Stimulated activated CD4-positive, alpha-beta T cell treated with anti-CD3 and anti-CD28 coated beads, Interleukin-1b, Interleukin-23, amount 100 ng/mL, for 24 hours (primary cell): ENCODE data around the gene VEZF1.
"Not testable (repeated sequence)": the region's sequence is repeated elsewhere in the genome, so short reads cannot be mapped to it uniquely, and the experiment has no call there.

Source experiments
- DNase-seq, 4 experiments: peaks; one replicate each; pipeline ENCODE4 v3.0.0-alpha.2; 2020; ENCODE audit warnings: low read depth in 4 of 4, low spot score in 1 of 4

VEZF1 gene

DNA sequence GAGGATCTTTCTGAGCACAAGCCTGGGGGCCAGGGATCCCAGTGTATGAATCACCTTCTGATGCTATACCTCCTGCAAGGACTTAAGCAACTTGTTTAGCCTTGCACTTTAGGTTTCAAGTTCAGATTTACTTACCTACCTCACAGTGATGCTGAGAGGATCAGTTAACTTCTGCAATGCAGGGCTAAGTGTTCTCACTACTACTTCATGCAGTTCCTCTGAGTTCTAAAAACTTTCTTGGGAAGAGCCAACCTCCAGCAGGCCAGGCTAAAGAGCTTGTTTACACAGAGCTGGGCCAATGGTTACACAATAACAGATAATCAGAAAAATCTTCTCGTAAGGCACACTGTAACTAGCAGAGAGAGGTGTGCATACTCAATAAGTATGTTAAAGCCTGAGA, 13.0 kb downstream of the VEZF1 start:
- DNase-seq: no peak

DNA sequence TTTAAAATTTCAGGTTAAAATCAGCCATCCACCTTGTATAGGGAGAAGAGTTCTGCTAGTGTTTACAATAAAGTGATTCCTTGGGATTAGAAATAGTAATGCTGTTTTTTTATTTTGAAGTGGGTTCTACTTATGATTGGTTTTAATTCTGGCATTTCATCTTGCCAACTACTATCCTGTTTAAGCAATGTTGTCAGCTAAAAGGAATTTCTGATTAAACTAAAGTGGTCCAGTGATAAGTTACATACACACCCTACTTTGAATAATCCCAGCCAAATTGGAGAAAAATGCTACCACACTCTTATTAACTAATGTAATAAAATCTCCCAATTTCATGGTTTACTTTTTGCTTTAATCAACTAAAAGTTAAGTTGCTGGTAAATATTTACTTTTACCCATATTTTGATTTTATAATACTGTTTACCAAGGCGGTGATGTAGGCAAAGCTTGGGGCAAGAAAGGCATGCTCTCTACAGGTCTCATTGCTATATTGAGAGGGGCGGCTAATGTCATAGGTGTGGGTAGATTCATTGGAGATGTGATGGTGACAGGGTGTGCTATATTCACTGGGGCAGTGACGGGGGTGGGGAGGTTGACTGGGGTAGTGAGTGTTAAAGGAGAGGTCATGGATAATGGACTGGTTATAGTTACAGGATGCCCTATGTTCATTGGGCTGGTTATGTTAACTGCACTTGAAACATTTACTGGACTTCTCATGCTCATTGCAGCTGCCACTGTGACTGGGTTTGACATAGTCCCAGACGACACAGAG, 13.8 kb downstream of the VEZF1 start:
- DNase-seq: not testable (repeated sequence)

DNA sequence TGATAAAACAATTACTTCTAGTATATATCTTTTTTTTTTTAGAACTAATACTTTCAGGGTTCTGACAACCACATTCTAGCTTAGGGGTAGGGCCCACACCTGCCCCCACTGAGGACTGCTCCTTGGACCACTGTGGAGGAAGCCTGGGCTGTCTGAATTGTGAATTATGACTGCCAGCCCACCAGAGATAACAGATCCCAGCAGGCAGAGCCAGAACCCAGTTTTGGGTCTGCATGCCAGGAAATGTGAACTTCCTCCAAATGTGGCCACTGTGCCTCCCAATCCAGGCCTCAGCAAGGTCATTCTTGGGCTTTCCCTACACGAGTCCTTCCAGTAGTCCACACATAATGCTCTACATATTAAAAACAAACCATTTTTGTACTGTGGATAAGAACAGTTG, 15.9 kb downstream of the VEZF1 start:
- no peak for DNase-seq

DNA sequence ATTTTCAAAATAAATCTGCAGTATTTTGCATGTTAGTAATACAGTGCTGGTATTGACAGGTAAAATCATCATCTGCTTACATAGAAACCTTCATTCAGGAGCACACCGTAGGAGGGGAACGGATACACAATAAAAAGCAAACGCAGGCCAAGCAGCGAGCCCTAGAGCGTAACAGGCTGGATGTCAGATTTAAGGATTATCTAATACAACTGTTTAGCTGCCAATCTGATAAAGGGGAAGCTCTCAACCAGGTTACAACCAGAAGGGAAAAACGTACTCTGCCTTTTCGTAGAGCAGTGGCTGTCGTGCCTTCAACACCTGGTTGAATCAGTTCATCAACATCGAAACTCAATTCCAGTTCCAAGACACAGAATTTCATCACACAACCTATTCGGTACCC, 16.5 kb downstream of the VEZF1 start:
- no peak for DNase-seq

DNA sequence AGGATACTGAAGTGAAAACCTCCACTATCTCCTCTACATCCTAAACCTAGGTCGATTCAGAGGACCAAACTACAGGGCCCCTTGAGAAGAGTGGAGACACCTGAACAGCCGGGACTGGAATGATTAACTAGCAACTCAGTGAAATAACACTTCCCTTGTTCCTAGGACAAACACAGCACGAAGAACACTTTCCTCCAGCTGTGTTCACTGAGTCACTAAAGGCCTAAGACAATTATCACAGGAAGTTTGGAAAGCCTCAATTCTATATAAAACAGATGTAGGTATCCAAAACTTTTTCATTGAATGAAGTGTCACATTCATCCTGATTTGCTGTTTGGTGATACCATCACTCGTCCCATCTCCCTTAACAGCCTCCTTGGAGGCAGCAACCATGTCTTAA, 17.3 kb downstream of the VEZF1 start:
- no peak for DNase-seq

DNA sequence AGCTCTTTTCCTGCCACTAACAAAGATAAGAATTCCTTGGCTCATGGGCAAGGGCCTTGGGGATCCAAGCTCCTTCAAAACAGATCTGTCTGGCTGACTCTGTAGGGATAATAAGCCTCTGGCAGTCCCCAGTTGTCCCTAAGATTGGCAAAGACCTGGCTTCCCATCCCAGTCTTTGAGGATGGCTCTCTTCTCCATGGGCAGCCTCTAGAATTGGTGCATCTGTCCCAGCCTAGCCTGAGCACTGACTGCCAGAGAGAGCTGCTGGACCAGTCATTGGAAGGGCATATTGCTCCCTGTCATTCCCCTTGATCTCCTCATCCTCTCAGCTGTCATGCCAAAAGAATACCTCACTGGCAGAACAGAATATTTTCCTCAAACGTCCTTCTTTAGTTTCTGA, 19.6 kb downstream of the VEZF1 start:
- DNase-seq: no peak

DNA sequence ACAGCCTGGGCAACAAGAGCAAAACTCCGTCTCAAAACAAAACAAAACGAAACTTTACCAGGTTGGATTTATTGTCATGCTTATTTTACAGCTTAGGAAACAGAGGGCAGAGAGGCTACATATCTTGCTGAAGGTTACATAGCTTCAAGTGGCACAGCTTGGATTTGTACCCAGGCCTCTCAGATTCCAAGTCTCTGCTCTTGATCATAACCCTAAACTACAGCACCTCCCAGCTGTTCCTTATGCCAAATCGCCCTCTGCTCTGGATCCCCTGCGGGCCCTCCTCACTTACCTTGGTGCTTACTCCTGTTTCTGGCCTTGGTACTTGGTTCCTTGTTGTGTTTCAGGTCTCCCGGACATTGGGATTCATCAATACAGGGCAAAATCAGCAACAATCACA, 21.2 kb downstream of the VEZF1 start:
- no peak for DNase-seq

DNA sequence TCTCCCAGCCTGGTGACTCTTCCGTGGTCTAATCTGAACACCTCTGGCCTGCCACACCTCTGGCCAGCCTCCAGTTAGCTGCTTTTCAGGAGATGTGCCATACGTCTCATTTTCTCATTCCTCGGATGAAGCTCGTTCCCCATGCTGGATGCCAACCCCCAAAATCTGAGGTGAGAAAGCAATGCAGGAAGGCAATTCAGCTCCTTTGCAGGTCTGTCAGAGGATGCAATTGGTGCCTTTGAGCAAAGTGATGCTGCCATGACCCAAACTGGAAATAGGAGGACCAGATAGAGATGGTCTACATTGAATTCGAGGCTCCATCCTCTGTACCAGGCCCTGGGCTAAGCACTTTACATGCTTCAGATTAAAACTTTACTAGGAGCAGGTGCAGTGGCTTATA, 21.8 kb downstream of the VEZF1 start:
- no peak for DNase-seq

DNA sequence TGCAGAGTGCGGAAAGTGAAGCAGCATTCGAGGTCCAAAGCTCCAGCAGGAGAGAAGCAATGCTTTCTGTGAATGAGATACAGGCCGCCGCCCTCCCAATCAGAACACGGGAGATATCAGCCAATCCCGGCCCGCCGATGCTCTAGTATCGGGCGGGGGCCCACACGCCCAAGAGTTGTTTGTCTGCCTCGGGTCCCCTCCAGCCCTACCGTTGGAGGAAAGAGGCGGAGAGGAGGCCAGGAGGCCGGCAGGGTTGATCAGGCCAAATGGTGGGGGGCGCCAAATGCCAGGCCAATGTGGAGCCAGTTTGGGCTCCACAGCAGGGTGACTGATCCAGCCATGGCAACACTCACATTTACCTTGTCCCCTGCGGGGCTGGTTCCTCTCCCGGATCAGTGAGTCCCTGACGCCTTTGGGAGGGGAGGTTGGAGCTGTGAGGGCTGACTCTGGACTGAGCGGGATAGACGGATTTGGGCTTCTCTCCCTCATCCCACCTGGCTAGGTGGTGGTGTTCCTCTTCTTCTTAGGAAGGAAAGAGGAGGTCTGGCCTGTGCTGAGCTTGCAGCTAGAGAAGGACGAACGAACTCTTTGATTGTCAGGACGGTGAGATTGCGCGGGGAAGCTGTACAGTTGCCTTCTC, 22.4 kb downstream of the VEZF1 start:
- DNase-seq: no peak

DNA sequence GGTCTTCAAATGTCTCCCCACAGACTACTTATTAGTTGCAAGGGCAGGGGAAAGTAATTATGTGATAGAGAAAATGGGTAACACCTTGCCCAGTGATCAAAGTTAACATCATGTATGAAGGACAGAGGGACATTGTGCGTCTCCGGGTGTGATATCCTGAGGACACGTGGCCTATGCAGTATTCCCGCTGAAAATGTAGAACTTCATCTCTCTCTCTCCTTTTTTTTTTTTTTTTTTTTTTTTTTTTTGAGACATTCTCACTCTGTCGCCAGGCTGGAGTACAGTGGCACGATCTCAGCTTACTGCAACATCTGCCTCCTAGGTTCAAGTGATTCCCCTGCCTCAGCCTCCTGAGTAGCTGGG, 24.9 kb downstream of the VEZF1 start:
- no peak for DNase-seq

DNA sequence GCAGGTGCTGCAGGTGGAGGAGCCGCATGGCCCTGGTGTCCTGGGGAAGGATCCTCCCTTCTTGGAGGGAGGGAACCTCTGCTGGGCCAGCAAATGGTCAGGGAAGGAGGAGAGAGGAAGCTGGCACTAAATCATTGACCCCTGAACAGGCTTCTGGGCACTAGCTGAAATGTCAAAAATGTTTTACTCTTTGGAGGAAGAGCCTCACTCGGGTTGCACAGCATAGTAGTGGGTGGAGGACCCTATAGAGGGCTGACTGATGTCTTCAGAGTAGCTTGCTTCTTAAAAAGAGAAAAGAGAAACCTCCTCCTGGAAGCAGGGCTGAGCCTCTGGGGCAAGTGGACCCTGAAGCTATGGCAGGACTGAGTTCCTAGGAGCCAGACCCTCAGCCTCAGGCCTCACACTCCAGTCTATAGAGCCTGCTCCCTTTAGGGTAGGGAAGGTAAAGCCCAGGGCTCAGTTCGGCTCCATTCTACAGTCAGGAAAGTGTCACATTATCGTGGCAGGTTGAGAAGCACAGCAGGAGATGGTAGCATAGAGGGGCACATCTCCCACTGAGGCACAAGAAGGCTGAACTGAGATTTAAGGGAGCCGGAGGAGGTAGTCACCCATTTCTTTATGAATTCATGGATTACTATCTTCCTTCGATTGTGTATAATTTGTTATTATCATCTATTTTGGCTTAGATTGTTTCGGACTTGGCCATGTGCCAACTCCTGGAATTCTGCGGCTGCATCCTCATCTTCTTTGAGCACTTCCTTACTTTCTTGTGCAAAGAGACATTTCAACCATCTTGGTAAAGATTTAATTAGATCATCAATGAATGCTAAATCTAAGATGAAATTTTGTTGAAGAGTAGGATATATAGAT, 25.5 kb downstream of the VEZF1 start:
- no peak for DNase-seq

DNA sequence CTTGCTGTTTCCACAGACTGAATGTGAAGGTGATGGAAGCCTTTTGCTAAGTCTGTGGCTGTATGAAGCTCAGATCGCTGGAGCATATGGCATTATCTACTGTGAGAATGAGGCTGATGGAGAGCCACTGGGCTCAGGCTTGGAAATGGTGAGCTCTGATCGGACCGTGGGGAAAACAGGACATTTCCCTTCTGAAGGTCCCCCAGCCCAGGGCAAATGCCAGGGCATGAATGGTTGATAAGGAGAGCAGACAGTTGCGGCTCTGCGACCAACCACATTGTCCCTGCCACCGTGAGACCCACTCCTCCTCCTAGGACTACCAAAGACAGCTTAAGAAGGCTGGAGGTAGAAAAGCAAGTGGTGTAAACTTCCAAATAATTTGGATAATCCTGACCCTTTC, 28.1 kb downstream of the VEZF1 start:
- DNase-seq: no peak

DNA sequence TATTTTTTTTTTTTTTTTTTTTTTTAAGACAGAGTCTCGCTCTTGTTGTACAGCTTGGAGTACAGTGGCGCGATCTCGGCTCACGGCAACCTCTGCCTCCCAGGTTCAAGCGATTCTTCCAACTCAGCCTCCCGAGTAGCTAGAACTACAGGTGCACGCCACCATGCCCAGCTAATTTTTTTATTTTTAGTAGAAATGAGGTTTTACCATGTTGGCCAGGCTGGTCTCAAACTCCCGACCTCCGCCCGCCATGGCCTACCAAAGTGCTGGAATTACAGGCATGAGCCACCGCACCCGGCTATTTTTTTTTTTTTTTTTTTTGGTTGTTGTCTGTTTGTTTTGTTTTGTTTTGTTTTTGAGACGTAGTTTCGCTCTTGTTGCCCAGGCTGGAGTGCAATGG, 29.7 kb downstream of the VEZF1 start:
- DNase-seq: not testable (repeated sequence)

DNA sequence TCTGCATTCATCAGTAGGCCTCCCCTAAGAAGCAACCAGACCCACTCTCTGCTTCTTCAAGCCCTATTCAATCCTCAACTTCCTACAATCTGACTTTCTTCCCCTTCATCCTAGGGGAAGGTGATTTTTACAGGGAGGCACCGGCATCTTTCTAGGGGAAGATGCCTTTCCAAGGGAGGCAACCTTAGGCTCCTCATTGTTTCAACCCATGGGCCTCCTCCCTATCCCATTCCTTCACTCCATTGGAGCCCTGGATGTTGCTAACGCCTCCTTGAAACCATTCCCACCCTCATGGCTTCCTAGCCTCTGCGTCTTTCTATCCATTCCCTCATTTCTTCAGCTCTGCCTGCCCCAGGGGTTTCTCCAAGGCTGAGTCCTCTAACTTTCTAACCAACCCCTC, 30.2 kb downstream of the VEZF1 start:
- DNase-seq: no peak

DNA sequence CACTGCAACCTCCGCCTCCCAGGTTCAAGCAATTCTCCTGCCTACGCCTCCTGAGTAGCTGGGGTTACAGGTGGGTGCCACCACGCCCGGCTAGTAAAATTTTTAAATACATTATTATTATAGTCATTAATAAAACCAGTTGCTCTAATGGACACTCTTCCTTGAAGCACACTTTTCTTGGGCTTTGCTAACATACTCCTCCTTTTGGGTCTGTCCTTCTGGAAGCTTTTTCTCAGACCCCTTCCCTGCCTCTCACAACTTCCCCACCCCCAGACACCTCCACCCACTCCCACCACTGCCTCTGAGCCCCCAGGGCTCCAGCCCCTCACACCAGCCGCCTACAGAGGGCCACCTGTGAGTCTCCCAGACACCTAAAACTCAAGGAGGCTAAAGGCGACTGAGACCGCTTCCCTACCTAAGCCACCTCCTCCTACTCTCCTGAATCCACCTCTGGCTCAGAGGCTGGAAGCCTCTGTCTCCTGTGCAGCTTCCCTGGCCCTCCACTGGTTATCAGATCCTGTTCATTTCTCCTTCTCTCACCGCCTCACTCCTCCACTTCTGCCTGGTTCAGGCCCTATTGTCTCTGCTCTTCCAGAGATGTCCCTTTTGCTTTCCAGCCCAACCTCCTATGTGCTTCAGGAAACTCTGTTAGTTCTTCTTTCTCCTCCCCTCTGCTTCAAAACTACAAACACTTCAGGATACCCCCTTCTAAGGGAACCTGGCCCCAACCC, 30.8 kb downstream of the VEZF1 start:
- no peak for DNase-seq

DNA sequence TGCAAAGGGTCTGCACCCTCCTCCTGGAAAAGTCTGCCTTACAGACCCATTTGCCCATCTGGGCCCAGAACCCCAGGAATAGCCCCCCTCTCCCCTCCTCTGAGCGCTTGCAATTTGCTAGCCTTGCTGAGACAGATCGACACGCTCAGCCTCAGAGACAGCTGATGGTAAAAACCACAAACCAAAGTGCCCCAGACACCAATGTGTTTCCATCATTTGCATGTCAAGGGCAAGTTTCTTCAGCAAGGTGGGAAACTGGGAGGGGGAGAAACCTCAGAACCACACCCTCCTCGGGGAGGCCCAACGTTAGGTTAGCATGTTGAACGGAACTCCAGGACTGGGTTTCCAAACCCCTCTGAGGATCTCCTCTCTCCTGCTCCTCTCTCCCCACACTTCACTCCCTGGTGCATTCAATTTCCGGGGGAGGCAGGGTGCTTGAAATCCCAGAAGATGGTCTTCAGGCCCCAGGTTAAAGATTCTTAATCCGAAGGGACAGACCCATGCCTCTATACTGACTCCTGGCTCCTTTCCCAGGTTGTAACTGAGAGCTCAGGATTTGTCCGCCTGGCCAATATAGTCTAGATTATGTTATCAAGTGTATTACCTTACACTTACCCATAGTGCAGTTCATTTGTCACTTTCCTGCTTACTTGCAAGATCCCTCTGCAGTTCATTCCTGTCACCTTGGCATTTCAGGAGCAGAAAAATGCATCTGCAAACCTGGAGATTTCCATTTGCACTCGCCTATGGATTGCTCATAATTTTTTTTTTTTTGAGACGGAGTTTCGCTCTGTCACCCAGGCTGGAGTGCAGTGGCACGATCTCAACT, 31.5 kb downstream of the VEZF1 start:
- no peak for DNase-seq

DNA sequence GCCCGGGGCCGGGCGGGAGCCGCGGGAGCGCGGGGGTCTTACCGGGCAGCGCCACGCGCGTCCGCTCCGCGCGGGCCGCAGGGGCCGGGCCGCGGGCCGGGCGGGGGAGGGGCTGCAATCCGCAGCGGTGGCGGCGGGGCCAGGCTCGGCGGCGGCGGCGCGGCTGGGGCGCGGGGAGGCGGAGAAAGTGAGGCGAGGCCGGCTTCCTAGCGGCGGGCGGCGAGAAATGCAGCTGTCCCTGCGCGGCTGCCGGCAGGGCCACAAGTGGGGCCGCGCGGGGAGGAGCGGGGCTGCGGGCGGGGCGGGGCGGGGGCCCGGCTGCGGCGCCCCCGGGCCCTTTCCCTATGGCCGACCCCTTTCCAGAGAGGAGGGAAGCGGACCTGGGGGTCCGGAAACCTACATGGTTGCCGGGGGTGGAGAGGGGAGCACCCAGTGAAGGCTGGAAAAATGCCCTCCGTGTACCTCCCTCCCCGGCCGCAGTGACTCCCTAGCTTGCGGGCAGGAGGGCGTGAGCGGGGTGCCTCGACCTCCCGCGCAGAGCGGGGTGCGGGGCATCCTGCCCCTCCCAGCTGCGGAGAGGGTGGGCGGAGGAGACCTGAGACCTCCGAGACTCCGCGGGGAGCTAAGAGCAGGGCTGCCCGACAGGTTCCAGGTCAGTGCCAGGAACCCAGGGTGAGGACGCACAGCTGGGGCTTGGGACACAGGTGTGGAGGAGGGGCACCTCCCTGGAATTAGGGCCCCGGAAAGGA, 32.7 kb downstream of the VEZF1 start, which contains the start of gene CUEDC1:
CUEDC1 (minus strand) TSS at position 230 of the 749 bp plus-strand sequence. CDS start 69,848 bp downstream, outside the sequence.
- peak; percentile 35 to 57 (median 52) for DNase-seq

DNA sequence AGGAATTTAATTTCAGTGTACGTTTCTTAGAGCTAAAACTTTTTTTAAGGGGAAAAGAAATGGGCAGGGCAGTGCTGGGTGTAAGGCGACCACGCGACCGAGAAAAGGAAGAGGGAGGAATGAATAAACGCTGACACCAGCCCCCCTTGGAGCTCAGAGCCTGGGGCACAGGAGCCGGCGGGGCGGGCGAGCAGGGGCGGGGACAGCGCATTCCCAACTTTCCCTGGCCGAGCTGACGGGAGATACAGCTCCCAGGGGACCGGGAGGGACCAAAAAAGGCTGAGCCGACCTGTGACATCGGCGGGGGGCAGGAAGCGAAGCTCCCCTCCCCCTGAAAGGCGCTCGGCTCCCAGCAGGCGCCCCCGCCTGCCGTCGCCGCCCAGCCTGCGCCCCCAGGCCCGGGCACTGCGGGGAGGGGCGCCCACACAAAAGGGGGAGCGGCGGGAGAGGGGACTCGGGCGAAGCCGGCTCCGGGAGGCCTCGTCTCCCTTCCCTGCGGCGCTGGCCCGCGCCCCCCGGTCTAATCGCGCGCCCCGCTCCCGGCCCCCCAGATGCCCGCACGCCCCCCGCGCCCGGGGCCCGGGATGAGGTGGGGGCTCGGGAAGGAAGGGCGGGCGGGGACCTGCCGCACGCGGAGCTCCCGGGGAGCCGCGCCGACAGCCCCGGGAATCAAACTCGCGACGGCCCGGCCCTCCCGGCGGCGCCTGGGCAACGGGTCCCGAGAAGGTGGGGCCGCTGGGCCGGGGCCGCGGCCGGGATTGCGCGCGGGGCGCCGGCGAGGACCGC, 33.5 kb downstream of the VEZF1 start:
- DNase-seq: no peak
